Stimulated activated CD4-positive, alpha-beta T cell treated with anti-CD3 and anti-CD28 coated beads, Interleukin-2, amount 100 ng/mL, for 24 hours (primary cell): ENCODE results near the gene ARID2.

Experiments used
- DNase-seq, 2 donors: peaks; one replicate each; pipeline ENCODE4 v3.0.0-alpha.2; 2020

ARID2 gene

DNA sequence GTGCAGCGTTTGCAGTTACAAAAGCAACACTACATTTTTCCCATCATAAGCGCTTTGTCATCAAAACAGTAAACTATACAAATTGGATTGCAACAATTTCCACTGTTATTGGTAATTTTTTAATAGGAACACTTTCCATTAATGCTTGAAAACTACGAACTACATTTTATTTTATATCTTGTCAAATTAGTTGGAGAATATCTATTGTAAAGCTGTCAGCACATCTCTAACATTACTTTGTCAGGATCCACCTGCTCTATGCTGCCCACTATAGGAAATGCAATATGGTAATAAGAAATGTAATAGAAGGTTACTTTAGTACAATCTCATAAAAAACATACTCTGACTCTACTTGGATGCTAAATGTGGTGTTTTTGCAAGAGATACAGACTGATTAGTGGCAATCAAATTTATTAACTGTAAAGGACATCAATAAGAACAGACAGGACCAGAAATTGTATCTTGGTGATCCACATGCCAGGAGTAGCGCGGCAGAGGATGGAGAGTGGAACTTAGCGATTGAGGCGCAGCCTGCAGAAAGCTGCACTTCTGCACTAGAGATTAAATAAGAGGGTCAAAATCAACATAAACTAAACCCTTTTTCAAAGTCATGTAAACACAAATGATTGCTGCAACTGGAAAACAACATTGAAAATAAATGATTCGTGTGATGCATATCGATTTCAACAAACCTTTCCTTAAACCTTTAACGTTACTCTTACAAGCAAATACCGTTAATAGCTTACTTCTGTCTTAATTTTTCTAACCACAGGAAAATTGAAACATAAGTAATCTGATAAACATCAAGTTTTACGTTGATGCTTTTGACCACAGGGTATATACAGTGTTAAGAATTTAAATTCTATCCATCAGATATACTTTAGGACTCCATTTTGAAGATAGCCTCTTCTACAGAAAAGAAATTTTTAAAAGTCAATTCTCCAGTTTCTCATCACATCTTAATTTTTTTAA lies 3.6 kb upstream of the ARID2 start:
- DNase-seq = peak in 1 of 2 donors; percentile 25

DNA sequence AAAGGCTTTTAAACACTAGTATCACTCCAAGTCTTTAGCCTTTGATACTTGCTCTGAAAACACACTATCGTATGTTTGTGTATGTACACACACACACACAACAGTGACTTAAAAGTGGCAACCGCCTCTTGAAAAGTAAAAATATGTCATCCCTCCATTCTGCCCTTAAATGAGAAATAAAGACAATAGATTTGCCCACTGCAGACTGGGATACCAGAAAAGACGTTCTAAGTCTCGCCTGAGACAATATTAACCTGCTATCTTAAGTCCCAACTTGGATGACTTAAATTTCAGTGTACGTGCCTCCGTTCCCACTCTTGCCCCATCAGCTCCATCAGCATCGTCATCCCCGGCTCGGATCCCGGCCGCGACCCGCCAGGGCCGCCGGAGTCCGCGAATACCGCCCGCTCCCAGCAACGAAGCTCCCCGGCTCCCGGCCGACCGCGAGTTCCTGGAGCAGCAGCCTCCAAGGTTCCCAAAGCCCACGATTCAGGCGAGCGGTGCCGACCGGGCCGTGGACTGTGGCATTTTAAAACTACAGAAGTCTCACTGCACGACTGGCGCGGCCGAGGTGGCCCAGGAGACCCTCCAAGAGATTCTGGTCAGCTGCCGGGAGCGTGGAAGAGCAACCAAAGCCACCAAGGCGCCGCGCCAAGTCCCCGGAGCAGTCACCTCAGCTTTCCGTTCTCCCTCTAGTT lies 2.8 kb upstream of the ARID2 start:
- DNase-seq = peak; percentile 49 to 57

DNA sequence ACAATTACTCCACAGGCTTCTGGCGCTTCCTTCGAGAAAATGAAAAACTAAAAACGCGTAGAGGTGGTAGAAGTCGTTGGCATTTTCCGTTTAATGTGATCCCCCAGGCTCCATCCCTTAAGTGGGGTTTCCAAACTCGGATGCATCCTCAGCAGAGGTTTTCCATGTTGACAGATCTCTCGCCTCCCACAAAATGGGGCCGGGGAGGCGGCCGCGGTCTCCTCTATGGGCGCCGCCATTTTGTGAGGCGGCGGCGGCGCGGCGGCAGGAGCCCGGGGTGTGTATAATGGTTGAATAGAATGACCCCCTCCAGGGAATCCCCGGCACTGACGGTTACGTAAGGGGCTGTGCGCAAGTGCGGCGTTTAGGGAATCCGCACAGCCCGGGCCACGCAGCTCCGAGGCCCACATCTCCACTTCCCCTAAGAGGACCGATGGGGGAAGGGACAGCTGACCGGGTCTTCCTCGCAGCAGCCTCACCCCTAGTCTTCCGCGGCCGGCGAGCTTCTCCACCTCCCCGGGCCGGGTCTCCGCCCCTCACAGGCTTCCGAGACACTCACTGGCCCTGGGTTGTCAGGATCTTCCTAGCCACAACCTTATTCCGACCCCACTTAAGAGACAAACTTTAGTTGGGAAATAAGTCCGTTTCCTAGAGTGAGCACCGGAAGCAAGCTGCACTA lies 2.1 kb upstream of the ARID2 start:
- peak; percentile 84 to 87 for DNase-seq

DNA sequence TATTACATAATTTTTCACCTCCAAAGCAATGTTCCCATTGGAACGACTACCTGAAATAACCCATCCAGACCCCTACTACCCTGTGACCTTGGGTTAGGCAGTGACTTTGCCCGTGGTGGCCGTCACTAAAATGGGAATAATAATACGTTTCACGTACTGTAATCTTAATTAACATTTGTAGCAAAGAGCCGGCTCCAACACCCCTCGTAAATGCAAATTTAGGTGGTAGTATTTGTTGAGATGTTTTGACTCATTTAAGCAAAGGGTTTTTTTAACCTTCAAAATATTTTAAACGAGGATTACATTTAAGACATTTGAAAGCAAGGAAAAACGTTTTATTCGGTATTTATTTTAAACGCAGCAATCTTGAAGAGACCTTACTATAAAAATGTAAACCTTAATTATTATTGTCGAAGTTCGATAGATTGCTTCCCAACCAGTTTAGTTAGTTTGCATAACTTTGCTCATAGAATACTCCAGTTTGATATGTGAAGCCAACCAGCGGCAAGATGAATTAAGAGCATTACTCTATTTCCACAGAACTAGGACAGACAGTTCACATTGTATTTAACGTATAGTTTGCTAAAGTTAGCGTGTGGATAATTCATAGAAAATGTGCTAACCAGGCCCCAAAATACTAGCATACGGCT lies 1.4 kb upstream of the ARID2 start:
- peak in 1 of 2 donors; percentile 34 for DNase-seq

DNA sequence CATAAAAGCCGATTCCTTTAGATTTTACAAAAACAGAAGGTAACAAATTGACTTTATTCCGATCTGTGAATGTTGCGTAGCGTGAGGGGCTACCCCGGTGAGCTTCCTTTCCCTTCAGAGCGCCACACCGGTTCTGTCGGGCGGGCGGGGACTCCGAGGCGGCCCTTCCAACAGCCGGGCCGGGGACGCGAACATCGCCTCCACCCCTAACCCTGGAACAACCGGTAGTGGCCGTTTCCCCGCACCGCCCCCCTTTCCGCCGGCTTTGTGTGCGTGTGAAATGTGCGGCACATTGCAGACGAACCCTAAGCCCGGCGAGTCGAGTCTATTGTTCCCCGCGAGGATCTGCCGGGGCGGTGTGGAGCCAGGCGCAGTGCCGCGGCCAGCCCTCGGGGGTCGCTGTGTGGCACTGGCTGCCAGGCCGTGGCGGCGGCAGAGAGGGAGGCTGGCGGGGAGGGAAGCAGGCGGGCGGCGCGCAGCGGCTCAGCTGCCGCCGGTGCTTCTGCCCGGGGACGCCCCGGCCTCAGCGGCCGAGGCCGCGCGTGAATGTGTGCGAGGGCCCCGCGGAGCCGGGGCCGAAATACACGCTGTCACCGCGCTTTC lies 775 bp upstream of the ARID2 start:
- peak; percentile 93 to 94 for DNase-seq

DNA sequence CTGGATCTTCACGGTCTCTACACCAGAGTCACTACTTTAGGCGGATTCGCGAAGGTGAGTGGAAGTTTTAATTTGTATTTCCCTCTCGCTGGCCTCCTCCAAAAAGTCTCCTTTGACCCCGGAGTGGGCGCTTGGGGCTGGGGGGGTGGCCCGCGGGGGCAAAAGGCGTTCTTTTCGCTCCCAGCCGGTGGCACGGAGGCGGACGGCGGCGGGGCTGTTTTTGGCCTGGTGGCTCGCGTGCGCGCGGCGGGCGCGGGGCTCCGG lies 510 bp downstream of the ARID2 start:
- DNase-seq = peak; percentile 56 to 57

DNA sequence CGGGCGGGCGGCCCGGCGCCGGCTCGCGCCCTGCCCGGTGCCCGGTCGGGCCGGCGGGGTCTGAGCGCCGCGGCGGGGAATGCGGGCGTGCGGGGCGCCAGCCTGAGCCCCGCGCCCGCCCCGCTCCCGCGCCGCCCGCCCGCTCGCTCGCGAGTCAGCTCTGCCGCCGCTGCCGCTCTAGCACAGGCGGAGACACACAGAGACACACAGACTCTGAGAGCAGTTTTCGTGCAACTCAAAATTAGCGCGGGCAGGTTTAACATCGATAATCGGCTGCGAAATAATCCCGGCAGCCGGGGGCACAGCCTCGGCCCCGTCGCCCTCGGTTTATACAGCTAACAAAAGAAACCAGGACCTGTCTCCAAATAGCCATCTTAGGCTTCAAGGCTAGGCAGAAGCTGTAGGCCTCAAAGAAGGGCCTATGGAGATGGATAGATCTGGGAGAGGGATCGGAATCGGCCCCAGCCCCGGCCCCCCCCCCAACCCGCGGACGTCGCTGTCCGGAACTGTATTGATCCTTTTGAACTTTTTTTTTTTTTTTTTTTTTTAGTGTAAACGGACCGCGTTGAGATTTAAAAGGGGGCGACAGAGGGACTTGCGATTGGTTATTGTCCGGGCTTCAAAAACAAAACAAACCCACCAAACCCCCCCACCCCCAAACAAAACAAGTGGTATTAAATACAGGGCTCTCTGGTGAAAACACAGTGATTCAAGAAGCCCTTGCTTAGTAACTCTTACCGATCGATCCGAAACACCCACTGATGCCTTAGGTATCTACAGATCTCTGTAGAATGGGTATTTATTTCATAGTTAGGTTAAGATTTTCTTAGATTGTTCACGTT lies 1.1 kb downstream of the ARID2 start:
- DNase-seq = peak; percentile 55 to 59

DNA sequence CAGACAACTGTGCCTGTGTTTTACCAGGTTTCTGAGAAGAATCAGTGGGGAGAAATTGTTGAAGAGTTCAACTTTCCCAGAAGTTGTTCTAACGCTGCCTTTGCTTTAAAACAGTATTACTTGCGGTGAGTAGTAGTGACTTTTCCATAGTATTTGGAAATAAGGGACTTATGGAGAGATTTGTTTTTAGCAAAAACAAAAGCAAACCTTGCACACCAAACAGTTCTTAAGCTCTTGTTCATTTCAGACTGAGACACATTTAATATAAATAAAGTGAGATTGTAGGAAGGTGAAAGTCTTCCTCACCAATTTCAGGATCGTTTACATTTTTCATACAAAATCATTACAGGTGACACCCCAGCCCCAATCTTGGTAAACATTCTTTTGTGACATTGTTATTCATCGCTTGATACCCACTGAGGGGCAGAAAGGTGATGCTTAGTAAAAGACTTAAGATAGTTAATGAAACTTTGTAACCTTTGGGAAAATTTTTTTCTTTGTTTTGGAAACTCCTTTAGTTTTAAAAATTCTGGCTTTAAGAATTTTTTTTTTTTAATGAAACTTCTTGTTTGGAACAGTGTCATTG lies 1.8 kb downstream of the ARID2 start:
- DNase-seq = no peak

DNA sequence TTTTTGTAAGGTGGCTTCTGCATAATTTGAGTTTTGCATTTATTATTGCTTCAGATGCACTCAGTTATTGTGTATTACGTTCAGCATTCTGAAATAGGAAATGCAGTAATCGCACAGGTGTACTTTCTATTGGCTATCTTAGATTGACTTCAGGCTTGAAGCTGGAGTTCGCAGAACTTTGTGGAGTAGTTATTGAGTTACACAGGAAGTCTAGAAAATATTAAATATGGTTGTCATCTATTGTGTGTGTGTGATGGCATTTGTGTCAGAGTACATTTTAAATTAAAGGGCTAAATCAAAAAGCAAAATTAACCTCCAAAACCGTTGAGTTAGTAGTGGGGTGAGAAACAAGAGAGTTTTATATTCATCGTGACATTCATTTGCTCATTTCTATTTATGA lies 2.7 kb downstream of the ARID2 start:
- DNase-seq = no peak

DNA sequence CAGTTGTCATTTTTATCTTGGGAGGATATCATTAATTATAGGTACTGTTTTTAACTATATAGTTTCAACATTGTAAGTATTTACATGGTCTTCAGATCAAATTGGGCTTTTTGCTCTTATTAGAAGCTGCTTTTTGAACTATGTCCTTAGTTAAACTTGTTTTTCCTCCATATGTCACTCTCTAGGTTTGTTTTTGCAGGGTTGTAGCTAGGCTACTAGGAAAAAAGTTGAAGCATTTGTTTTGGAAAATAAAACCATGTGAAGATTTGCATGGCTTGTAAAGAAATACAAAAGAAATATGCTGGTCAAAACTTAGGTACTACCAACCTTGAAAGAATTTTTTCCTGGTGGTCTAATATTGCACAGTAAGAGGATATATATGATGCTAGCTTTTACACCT lies 3.4 kb downstream of the ARID2 start:
- no peak for DNase-seq

DNA sequence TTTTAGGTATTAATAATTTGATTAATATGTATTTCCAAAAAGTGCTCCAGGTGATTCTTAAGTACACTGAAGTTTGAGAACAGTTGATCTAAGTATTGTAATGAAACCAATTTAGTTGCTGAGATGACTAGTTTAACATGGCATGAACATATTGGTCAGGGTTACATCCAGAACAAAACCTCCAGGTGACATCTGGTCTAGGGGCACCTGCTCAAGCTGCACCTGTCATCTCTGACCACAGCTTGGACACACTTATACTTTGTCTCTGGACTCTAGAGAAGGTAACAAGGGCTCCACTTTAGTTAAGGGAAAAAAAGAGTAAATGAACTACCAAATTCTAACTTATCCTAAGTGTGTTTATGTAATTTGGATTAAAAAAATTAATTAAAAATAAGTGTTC lies 8.1 kb downstream of the ARID2 start:
- DNase-seq = no peak

DNA sequence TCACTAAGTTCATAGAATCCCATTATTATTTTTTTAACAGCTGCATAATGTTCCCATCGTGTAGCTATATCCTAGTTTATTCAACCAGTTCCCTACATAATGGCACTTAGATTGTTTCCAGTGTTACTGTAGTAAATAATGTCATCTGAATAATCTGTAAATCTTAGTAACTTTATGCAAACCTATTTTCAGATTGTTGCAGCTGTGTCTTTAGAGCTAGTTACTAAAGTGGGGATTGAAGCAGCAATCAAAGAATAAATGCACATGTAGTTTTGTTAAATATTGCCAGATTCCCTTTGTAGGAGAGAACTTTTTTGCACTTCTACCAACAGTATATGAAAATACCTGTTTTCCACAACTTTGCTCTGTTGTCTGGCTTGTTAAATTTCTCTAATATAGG lies 13.1 kb downstream of the ARID2 start:
- DNase-seq = no peak

DNA sequence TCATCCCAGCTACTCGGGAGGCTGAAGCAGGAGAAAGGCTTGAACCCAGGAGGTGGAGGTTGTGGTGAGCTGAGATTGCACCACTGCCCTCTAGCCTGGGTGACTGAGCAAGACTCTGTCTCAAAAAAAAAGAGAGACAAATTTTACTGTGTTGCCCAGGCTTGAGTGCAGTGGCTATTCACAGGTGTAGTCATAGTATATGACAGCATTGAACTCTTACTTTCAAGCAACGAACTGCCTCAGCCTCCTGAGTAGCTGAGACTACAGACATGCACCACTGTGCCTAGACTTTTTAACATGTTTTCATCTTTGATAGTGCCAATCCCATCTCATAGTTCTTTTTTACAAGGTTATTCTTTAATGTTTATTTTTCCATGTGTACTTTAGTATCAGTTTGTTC lies 13.7 kb downstream of the ARID2 start:
- no peak for DNase-seq

DNA sequence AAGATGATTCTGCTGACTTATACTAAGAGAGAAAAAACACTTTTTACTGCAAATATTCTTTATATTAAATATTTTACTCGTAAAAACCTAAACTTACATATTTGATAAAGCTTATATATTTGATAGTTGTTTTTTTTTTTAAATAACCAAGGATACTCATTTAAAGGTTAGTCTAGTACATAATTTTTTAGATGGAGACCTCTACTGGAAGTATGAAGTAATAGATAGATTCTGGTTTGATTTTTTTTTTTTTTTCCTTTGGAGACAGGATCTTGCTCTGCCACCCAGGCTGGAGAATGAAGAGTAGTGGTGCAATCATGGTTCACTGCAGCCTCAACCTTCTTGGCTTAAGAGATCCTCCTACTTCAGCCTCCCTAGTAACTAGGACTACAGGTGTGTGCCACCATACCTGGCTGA lies 16.4 kb downstream of the ARID2 start:
- no peak for DNase-seq

DNA sequence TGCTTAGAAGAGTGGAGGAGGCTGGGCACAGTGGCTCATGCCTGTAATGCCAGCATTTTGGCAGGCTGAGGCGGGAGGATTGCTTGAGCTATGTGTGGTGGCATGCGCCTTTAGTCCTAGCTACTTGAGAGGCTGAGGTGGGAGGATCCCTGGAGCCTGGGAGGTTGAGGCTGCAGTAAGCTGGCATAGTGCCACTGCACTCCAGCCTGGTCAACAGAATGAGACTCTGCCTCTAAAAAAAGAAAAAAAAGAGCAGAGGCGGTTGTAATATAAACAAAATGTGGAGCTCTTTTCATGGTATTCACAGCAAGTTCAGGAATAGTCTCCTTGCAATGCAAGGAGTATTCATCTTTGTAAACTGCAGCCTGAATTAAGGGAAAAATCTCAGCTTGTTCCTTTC lies 27.2 kb downstream of the ARID2 start:
- DNase-seq = no peak

DNA sequence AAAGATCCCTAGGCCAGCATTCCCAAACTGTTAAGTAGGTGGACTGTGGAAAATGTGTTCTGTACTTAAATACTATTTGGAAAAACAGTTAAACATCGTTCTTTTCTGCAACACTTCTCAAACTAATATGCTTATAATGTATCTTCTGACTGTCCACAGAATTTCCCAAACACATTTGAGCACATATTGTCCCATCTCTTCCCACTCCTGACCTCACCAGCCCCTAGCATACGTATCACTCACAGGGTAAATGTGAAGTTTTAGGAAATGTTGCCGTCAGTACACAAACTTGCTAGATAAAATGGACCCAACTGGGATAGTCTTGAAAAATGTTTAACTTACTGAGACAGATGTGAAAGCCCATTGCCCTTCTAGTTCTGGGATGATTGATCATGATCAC lies 27.7 kb downstream of the ARID2 start:
- DNase-seq = no peak

DNA sequence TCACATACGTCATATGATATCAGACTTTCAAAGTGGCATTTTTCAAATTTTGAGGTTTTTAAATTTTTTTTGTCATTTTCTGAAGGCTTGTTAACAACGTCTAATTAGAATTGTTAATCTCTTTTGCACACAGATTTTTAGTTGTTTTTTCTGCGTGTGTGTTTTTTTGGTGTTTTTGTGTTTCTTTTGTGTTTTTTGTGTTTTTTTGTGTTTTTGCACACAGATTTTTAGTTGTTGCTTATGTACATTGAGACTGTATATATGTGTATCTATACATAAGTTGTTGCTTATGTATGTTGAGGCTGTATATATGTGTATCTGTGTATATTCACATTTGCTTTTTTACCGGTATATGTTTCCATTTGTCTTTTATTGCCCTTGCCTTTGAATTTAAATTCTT lies 30.8 kb downstream of the ARID2 start:
- no peak for DNase-seq

DNA sequence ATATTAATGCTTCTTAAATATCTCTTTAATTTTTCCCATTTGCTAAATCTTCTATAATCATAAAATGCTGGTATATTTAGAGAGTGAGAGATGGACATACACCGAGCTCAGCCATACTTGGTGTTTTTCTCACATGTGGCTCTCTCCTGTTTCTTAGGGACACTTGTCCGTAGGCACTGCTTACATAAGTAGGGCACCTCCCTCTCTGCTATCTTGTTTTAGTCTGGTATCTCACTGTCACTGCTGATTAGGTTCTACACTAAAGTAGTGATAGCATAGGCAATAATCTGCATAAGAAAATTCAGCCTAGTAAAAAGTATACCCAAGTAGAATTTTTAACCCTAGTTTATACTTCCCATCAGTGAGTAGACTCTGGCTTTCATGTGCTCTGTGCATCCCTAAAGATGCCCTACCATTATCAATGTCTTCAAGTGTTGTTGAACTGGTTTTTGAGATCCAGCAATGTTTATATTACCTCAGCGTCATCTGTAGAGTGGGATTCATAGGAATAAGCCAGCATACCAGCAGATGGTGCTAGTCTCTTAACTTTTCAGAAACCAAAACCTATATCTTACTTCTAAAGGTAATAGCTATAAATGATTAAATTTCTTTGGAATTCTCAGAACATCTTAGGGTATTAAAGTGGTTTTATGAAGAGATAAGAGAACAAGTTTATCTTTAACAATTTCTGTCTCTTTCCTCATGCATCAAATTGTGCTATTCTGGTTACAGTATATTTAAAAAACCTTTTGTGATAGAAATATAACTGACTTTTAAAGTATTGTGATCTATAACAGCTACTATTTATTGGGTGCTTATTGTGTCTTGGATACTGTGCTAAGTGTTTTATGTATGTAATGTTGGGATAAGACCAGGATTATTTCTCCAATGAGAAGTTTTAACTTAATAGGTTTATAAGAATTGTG lies 32.9 kb downstream of the ARID2 start:
- DNase-seq = no peak

DNA sequence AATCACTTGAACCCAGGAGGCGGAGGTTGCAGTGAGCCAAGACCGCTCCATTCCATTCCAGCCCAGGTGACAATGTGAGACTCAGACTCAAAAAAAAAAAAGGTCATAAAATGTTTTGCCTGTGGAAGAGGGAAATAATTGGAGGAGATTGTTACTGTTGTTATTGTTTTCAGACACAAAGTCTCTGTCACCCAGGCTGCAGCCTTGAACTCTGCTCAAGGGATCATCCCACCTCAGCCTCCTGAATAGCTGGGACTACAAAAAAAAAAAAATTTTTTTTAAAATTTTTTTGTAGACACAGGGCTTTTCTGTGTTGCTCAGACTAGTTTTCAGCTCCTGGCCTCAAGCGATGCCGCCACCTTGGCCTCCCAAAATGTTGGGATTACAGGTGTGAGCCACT lies 33.9 kb downstream of the ARID2 start:
- DNase-seq = no peak

DNA sequence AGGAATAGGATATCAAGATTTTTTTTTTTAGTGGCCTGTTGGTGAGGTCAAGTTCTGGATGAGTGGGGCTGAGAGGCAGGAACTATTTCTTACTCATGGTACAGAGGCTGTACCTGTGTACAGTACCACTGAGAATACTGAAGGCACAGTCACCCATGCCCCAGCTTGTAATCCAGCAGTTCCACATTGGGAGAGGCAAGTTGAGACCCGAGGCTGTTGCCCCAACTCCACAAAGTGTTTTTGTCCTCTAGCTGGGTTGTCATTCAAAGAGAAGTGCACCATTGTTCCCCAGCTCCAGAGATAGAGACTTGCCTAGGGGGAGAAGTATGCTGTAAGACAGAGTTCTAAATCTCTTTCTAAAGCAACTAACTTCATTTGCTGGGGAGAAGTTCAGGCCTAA lies 38.7 kb downstream of the ARID2 start:
- no peak for DNase-seq
